GM19468 (cell line): ENCODE measurements around the gene GPR15.

Source experiments
- ATAC-seq: cut with Tn5 transposase; IDR thresholded peaks from one replicate; pipeline ENCODE4 v1.9.1; 2021; ENCODE audit warnings: mild to moderate bottlenecking, moderate library complexity, moderate number of reproducible peaks; ENCODE audit not compliant: unreplicated experiment; ENCODE audit errors: extremely low read depth

The GPR15 gene

DNA sequence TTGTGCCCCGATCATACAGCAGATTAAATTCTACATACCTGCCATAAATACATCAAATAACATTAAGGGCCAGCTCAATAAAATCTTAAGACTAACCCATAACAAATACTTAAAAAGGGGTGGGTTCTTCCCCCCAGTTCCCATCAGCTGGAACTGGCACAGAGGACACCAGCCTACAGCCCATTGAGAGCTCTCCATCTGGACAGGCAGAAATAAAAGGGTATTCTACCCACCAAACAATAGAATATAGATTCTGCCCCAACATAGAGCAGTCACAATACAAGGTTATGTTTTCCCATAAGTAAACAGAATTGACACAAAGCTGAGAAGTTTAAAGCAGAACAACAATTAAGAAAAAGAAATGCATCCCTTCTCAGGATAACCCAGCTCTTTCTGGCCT, 49.7 kb downstream of the GPR15 start:
- no peak for ATAC-seq

DNA sequence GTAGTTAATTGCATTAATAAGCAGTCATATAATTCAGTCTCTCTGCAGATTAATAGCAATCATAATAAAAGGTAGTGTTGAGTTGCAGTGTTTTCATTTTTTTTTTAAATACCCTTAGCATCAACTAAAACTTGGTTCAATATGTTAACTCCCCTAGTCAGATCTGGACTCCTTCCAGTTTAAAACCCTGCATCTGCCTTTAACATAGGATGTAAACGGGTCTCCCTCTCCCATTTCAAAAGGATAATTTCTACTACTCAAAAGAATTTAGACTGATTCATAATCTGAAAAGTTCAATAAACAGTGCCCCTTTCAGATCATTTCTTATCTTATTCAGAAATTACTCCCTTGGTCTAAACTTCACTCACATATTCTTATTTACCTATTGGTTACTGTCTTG, 50.3 kb downstream of the GPR15 start:
- ATAC-seq: no peak

DNA sequence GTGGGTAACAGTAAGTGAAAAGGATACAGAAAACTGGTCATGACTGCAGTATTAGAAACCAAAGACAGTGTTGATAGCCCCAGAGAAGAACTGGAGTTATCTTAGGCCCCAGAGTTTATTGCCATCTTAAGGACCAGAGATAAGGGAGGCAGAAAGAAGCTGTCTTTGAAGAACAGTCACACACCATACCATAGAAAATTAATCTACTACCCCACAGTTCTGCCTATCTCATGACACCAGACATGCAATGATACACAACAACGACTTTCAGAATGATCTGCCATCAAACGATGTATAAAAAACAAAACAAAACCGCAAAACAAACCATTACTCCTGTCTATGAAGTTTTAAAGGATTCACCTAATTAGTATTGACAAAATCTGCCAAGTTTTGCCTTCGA, 52.0 kb downstream of the GPR15 start:
- no peak for ATAC-seq
